Common myeloid progenitor, CD34-positive (primary cell): ENCODE results near the gene DBET. TPM values are rescaled to one million over a fixed set of nuclear protein-coding genes. Genes with fewer than 3 reads are reported as not detected.
"Not testable (repeated sequence)": the region's sequence is repeated elsewhere in the genome, so short reads cannot be mapped to it uniquely, and the experiment has no call there.

Experiments
- CTCF ChIA-PET: fragments of 350-600 bp; sonication (Branson Sonifier 250); formaldehyde crosslinking; loops from one replicate; lab custom pipeline; 2021; ENCODE audit warnings: antibody characterized with exemption; lab: Charles Lee
- POLR2A ChIA-PET: fragments of 350-600 bp; sonication (Branson Sonifier 250); formaldehyde crosslinking; loops from one replicate; lab custom pipeline; 2021; ENCODE audit warnings: antibody characterized with exemption; lab: Charles Lee
- DNase-seq, 3 donors: peaks; one replicate each; pipeline versions ENCODE4 v3.0.0 to v3.0.0-alpha.2; 2013
- H3K27ac ChIP-seq, 2 experiments: 1 replicate in 1 of 2; 2 replicates in 1 of 2; pipeline ENCODE4 v1.7.0; 2013; ENCODE audit warnings: inconsistent platforms in 2 of 2, low read length in 2 of 2, mild to moderate bottlenecking in 2 of 2, low read depth in 1 of 2, moderate library complexity in 1 of 2; ENCODE audit not compliant: severe bottlenecking in 2 of 2, insufficient read depth in 1 of 2, poor library complexity in 1 of 2
- H3K27me3 ChIP-seq, 5 experiments: replicated peaks in 2 of 5; 1 replicate in 3 of 5; 2 replicates in 2 of 5; pipeline versions ENCODE4 v1.6.1 to v1.7.0; 2013; ENCODE audit warnings: low read length in 4 of 5, mild to moderate bottlenecking in 2 of 5, moderate library complexity in 2 of 5, inconsistent platforms in 1 of 5; ENCODE audit not compliant: insufficient read depth in 5 of 5, control insufficient read depth in 4 of 5
- H3K36me3 ChIP-seq, 4 experiments: 1 replicate in 2 of 4; 2 replicates in 2 of 4; pipeline versions ENCODE4 v1.6.1 to v1.7.0; 2013; ENCODE audit warnings: low read length in 3 of 4, control low read depth in 1 of 4, mild to moderate bottlenecking in 1 of 4; ENCODE audit not compliant: control insufficient read depth in 4 of 4, insufficient read depth in 4 of 4
- H3K4me1 ChIP-seq, 4 experiments: 1 replicate in 3 of 4; 2 replicates in 1 of 4; pipeline versions ENCODE4 v1.6.1 to v1.7.1; 2013; ENCODE audit warnings: low read length in 3 of 4, mild to moderate bottlenecking in 3 of 4, control low read depth in 1 of 4, inconsistent platforms in 1 of 4, moderate library complexity in 1 of 4; ENCODE audit not compliant: control insufficient read depth in 4 of 4, insufficient read depth in 4 of 4; ENCODE audit errors: control extremely low read depth in 1 of 4
- H3K4me3 ChIP-seq, 7 experiments: 1 replicate in 4 of 7; 2 replicates in 3 of 7; pipeline versions ENCODE4 v1.5.1 to v1.7.0; 2013; ENCODE audit warnings: mild to moderate bottlenecking in 7 of 7, low read length in 6 of 7, moderate library complexity in 6 of 7, inconsistent platforms in 2 of 7, low read depth in 2 of 7, control low read depth in 1 of 7; ENCODE audit not compliant: insufficient read depth in 4 of 7, control insufficient read depth in 1 of 7; ENCODE audit errors: extremely low read depth in 1 of 7
- H3K9me3 ChIP-seq, 5 experiments: 1 replicate in 4 of 5; 2 replicates in 1 of 5; pipeline versions ENCODE4 v1.6.1 to v1.7.1; 2013; ENCODE audit warnings: low read length in 4 of 5, mild to moderate bottlenecking in 2 of 5, inconsistent platforms in 1 of 5, low read depth in 1 of 5, moderate library complexity in 1 of 5; ENCODE audit not compliant: control insufficient read depth in 4 of 5, insufficient read depth in 2 of 5; ENCODE audit errors: control extremely low read depth in 1 of 5
- WGBS: methylation state at CpG from one replicate; pipeline ENCODE4 v1.1.5; 2013; ENCODE audit not compliant: insufficient coverage; 5-methylcytosine and 5-hydroxymethylcytosine counted together
- polyA plus RNA-seq: library from polyadenylated mRNA; unstranded; fragments of 120-200 nt; gene quantifications from one replicate; pipeline ENCODE4 v1.2.1, GENCODE V29; 2013

DBET gene
- polyA plus RNA-seq, result not detected

DNA sequence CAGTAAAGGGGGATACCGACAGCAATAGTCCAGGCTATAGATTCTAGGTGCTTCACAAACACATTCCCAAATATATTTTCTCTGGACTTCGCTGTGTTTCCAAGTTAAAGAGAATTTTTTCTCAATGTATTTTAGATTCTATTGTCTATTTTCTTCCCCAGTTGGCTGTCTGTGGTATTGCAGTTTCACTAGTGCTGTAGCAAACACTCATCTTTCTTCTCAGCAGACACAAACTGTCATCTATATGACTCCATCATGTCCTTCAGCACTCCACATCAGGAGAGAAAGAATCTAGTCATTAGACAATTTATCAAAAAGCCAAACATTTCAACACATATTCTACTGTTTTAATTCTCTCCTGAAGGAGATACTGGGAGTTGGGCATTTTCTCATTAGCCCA is at the start of gene DBET:
TSS of gene DBET (plus strand) at position 161 of the 400 bp plus-strand sequence.
- H3K27ac ChIP-seq, H3K27me3 ChIP-seq, H3K4me3 ChIP-seq, CTCF ChIA-PET, DNase-seq, H3K4me1 ChIP-seq, H3K9me3 ChIP-seq, H3K36me3 ChIP-seq, POLR2A ChIA-PET: not testable (repeated sequence)
- no CpG with 5 or more reads among the region's 2 CpGs for WGBS

DNA sequence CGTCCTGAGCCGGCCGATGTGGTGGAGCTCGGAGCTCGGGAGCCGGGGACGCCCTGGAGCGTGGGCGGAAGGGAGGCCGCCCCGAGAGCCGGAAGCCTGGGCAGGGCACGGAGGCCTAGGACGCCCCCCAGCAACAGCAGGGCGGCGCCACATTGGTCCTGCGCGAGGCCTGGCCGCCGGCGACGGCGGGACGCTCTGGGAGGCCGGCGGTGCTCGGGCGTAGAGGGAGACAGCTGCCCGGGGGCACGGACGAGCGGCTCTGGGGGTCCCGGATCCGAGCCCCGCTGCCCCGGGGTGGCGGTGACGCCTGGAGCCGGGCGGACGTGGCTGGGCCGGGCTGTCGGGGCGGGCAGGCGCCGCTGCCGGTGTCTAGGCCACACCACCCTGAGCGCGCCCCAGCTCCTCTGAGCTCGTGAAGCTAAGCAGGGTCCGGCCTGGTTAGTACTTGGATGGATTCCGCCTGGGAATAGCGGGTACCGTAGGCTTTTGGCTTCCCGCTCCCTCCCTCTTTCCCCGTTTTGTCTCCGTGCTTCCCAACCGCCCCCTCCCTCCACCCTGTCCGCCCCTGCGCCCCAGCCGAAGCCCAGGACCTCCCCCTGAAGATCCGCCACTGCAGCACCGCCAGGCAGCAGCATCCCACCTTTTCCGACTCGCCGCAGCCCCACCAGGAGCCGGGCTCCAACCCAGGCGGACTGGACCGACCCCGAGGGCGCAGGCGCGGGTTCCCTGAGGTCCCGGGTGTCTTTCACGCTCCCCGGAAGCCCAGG is 49.3 kb upstream of the DBET start:
- WGBS, result 5% methylated on average over 74 of the region's 76 CpGs
- Histone ChIP-seq H3K4me3 (peak overlapping the region in 4 of 7 experiments; percentile 6 to 55 (median 36)), H3K27ac (no peak overlapping the region), H3K27me3 (peaks cover 0 to 81% (median 32%) of the 10 kb centered on the region in 5 experiments), H3K9me3 (peaks cover 0 to 16% (median 5%) of the 10 kb centered on the region in 5 experiments), H3K36me3 (no peaks in the 10 kb centered on the region), H3K4me1 (peaks cover 0 to 25% (median 13%) of the 10 kb centered on the region in 4 experiments)
- ChIA-PET POLR2A (no interaction called here), CTCF (no interaction called here)
- DNase-seq, result peak in 1 of 3 donors; percentile 39

DNA sequence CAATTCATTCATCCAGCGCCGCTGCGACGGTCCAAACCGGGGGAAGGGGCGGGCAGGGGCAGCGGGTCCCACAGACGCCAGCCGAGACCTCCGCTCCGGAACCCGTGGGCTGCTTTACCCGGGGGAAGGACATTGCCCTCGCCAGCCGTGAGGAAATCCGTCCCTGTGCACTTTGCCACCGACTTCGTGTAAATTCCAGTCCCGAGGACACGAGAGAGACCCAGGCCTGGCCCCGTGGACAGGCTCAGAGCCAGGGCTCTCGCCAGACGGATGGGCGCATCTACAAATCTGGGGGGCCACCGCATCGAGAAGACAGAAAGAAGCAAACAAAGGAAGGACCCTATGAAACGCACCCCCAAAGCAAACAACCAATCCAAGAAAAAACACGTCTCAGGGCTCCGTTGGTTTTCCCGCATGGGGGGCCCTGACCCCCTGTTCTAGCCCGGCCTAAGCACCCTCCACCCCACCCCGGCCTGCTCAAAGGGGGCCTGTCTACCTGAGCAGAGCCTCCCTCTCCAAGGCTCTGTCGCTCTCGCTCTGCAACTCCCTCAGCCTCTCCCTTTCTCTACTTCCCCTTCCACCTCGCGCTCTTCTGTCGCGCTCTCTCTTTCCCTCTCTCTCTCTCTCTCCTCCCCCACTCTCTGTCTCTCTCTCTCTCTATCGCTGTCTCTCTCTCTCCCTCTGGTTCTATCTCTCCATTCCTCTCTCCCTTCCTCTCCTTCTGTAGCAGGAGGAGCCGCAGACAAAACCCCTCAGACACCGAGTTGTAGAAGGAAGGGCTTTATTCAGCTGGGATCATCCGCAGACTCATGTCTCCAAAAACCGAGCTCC is 48.5 kb upstream of the DBET start:
- Histone ChIP-seq H3K27ac (no peak overlapping the region), H3K27me3 (peaks cover 0 to 89% (median 35%) of the 10 kb centered on the region in 5 experiments), H3K4me1 (peaks cover 0 to 28% (median 14%) of the 10 kb centered on the region in 4 experiments), H3K36me3 (no peaks in the 10 kb centered on the region), H3K9me3 (peaks cover 0 to 16% (median 5%) of the 10 kb centered on the region in 5 experiments), H3K4me3 (no peak overlapping the region)
- 19% methylated on average over 36 of the region's 43 CpGs for WGBS
- ChIA-PET CTCF (no interaction called here), POLR2A (no interaction called here)
- peak in 1 of 3 donors; percentile 33 for DNase-seq

DNA sequence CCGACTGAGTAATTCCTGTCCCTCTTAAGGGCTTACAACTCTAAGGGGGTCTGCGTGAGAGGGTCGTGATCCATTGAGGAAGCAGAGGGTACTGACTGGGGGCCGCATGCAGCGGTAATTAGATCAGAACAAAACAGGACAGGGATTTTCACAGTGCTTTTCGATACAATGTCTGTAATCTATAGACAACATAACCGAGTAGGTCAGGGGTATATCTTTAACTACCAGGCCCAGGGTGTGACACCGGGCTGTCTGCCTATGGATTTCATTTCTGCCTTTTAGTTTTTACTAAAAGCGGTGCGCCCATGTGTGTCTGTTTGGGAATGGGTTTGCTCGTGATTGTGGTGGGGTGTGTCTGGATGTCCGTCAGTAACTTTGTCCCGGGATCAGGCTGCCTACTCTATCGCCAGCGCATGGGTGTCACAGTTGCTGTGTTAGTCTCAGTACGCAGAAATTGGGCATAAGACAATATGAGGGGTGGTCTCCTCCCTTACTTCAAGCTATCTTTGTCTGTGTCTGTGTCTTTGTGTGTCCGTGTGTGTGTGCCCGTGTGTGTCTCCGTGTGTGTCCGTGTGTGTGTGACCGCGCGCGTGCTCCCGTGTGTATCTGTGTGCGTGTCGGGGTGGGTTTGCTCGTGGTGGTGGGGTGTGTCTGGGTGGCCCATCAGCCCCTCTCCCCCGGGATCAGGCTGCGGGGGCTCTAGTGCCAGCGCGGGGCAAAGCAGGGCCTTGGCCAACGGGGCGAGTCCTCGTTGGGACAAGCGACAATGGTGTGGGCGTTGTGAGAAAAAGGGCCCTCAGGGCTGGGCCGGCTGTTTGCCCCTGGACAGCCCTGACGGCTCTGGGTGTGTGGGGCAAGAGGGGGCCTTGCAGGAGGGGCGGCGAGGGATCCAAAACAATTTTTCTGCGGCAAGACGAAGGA is 47.7 kb upstream of the DBET start:
- Histone ChIP-seq H3K9me3 (peaks cover 0 to 16% (median 5%) of the 10 kb centered on the region in 5 experiments), H3K27ac (no peak overlapping the region), H3K27me3 (peaks cover 0 to 94% (median 35%) of the 10 kb centered on the region in 5 experiments), H3K4me3 (no peak overlapping the region), H3K36me3 (no peaks in the 10 kb centered on the region), H3K4me1 (peaks cover 0 to 35% (median 17%) of the 10 kb centered on the region in 4 experiments)
- DNase-seq, result peak in 1 of 3 donors; percentile 13
- POLR2A ChIA-PET, result no interaction called here
- 14% methylated on average over 14 of the region's 43 CpGs for WGBS
- CTCF ChIA-PET, result no interaction called here

DNA sequence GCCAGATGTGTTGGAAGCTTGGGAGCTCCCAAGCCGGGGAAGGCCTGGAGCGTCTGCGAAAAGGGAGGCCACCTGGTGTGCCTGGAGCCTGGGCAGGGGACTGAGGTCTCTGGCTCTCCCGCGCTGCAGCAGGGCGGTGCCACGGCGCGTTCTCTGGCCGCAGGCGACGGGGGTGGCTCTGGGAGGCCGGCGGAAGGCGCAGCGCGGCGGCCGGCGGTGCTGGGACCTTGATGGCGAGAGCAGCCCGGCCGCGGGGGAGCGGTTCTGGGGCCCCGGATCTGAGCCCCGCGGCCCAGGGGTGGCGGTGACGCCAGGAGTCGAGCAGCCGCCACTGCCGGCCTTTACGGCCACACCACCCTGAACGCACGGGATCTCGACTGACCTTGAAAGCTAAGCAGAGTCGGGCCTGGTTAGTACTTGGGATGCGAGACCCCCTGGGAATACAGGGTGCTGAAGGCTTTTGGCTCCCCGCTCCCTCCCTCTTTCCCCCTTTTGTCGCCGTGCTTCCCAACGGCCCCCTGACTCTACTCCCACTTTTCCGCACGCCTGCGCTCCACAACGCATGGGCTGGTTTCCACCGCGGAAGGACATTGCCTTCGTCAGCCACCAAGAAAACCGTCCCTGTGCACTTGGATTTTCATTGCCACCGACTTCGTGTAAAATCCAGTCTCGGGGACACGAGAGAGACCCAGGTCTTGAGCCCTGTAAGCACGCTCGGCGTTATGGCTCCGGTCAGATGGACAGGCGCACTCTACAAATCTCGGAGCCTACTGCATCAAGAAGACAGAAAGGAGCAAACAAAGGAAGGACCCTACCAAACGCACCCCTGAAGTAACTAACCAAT is 46.7 kb upstream of the DBET start:
- ChIA-PET POLR2A (no interaction called here), CTCF (no interaction called here)
- Histone ChIP-seq H3K4me1 (peaks cover 0 to 35% (median 17%) of the 10 kb centered on the region in 4 experiments), H3K27ac (no peak overlapping the region), H3K36me3 (no peaks in the 10 kb centered on the region), H3K9me3 (peaks cover 0 to 18% (median 5%) of the 10 kb centered on the region in 5 experiments), H3K27me3 (peaks cover 0 to 86% (median 33%) of the 10 kb centered on the region in 5 experiments), H3K4me3 (peak overlapping the region in 1 of 7 experiments; percentile 10)
- DNase-seq, result peak in 1 of 3 donors; percentile 26
- WGBS, result 11% methylated on average over 59 of the region's 62 CpGs
